Stimulated activated CD4-positive, alpha-beta T cell treated with anti-CD3 and anti-CD28 coated beads, Interleukin-1b, Interleukin-23, amount 100 ng/mL, for 48 hours (primary cell): ENCODE measurements around the gene NBPF3.

Source experiments
- DNase-seq: peaks from one replicate; pipeline ENCODE4 v3.0.0-alpha.2; 2020

The NBPF3 gene

DNA sequence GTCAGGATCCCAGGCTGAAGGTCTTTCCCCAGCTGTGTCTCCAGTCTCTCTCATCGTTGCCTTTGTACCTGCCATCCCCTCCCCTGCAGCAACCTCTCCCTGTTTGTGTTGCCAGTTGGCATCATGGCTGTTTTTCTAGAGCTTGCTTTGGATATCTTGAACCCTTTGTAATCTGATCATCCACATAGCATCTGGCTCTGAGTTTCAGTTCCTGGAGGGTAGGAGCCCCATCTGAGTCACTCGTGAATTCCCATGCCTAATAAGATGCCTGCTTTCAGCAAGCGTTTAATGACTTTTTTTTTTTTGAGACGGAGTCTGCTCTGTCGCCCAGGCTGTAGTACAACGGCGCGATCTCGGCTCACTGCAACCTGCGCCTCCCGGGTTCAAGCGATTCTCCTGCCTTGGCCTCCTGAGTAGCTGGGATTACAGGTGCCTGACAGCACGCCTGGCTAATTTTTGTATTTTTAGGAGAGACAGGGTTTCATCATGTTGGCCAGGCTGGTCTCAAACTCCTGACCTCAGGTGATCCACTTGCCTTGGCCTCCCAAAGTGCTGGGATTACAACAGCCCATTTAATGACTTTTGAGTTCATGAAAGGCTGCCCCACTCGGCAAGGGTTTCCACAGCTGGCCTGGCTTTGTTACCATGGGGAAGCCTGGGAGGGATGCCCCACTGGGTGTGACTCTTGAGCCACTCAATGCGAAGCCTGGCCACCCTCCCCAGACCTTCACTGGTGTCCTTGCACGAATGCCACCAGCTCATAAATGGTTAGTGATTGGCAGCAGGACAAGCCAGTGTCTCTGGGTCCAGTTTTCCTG, 81.2 kb downstream of the NBPF3 start:
- DNase-seq: no peak

DNA sequence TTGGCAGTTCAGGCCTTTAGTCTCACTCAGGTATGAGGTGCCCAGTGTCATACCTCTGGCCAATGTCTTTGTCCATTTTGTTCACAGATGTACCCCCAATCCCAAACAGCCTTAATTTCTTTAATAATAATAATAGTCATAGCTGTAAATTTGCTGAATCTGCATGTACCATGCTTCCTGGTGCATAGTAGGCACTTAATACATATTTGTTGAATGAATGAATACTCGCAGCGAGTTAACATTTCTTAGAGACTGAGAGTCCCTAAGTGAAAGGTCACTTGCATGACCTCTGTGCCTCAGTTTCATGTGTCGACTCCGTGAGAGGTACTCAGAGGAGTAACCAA, 81.8 kb downstream of the NBPF3 start:
- no peak for DNase-seq

DNA sequence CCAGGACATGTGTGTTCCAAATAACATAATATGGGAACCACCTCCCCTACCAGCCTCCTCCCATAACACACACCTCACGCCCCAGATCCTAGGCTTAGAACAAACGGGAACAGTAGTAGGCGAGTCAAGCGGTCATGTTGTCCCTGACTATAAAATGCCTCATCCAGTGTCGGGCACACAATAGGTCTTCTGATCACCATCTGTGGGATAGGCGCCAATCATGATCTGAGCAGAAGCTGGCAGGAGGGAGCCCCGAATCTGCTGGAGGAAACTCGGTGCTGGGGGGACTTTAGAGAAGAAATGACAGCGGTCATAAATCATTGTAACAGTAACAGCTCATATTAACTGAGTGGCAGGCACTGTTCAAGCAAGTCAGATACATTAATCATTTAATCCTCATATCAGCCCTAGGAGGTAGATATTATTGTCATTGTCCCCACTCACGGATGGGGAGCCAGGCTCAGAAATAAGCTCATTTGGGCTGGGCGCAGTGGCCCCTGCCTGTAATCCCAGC, 82.6 kb downstream of the NBPF3 start:
- DNase-seq: no peak

DNA sequence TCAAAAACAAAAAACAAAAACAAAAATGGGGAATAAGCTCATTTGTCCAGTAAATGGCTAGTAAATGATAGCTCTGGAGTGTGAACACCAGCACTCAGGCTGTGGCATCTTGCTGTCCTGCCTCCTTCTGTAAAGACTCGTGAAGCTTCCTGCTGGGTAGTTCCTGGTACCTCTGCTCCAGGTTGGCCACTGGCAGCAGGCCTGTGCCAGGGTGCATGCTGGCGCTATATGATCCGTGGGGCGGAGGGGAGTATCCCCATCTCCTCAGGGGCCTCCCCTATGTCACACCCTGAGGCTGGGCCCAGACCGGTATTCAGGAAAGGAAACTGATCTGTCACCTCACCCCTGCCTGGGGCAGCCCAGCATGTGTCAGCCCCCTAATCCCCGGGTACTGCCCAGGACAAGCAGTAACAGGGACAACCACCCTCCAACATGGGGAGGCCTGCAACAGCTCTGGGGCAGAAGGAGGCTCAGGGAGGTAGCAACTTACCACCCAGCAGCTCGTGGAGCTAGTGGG, 83.4 kb downstream of the NBPF3 start:
- no peak for DNase-seq

DNA sequence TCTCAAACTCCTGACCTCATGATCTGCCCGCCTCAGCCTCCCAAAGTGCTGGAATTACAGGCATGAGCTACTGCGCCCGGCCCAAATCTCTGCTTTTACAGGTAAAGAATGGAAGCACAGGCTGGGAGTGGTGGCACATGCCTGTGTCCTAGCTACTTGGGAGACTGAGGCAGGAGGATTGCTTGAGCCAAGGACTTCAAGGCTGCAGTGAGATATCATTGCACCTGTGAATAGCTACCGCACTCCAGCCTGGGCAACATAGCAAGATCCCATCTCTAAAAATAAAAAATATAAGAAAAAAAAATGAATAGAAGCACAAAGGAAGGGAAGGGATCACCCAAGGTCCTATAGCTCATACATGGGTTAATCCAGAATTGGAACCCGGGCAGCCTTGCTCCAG, 84.3 kb downstream of the NBPF3 start:
- DNase-seq: no peak

DNA sequence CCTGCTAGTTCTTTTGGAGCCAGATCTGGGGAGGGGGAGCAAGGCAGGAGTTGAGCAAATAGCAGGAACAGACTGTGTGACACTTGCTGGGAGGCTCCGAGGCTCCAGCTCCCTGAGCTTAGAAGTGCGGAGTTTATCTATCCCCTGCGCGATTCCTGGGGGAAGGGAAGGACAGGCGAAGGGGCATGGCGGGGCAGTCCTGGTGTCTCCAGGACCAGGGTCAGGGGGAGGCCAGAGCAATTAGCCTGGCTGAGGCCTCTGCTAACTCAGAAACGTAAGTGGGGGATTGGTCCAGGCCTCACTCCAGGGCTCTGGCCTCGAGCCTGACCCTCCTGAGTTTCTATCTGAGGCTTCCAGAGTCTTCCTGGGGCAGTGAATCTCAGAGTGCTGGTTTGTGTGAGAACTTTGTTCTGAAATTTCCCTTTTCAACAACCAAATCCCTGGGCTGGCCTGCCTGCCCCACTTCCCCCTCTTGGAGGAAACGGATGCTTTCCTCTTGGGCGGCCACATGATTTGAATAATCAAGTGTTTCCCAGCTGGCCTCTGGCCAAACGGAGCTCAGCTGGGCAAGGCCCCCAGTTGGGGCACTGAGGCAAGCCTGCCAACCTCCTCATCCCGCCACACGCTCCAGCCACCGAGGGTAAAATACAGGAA, 84.9 kb downstream of the NBPF3 start:
- no peak for DNase-seq

DNA sequence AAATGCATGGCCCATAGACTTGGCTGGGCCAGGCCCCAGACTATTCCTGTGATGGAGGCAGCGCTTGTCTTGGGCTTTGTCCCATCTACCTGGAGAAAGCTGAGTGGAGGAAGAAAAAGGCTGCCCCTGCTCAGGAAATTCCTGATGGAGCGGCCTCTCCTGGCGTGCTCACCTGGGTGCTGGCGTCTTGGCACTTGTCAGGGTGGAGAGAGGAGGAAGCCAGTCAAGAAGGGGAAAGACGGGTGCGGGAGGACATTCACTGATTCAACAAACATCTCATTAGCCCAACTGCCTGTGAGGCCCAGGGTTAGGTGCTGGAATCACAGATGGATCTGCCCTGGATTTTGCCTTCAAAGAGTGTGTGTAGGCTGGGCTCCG, 85.4 kb downstream of the NBPF3 start:
- no peak for DNase-seq

DNA sequence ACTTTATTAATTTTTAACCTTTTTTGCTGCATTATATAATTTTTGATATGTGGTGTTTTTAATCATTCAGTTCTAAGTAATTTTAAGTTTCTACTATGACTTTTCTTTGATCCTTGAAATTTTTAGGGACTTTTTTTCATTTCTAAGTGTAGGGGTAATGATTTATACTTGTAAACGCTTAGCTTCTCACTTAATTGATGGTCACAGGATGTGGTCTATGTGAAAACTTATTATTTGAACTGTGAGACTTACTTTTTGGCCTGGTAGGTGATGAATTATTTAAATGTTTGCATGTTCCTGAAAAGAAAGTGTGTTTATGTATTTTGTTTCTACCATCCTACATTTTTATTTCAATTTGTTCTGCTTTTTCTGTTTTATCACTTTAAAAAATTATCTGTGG, 86.5 kb downstream of the NBPF3 start:
- no peak for DNase-seq

DNA sequence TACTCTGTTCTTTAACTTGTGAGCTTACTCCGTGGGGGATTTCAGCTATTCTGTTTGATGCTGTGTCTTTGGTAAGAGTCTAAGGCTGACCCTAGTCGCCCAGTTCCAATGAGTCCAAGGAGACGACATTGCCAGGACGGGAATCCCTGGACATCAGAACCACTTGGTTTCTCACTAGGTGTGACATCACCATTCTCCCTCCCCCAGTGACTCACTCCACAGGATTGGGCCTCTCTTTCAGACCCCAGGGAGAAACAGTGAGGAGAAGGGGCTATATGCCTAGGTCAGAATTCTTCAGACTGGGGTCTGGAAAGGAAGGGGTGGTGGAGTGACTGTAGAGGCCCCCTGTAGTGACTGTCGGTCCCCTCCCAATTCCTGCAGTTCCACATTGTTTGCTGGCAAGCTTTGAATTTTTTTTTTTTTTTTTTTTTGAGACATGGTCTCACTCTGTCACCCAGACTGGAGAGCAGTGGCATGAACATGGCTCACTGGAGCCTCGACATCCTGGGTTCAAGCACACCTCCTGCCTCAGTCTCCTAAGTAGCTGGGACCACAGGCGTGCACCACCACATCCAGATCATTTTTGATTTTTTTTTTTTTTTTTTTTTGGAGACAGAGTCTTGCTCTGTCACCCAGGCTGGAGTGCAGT, 90.6 kb downstream of the NBPF3 start:
- DNase-seq: no peak

DNA sequence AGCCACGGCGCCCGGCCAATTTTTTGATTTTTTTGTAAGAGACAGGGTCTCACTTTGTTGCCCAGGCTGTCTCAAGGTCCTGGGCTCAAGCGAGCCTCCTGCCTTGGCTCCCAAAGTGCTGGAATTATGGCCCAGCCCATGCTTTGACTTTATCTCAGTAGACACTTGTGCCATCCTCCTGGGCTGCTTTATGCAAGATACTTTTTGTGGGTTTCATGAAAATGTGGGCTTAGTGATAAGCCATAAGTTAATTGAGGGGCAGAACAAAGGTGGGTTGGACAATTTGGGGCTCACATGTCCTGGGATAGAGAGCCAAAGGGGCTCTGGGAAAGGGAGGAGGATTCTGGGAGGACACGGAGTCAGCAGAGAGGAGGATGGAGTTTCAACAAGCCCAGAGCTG, 91.3 kb downstream of the NBPF3 start:
- no peak for DNase-seq

DNA sequence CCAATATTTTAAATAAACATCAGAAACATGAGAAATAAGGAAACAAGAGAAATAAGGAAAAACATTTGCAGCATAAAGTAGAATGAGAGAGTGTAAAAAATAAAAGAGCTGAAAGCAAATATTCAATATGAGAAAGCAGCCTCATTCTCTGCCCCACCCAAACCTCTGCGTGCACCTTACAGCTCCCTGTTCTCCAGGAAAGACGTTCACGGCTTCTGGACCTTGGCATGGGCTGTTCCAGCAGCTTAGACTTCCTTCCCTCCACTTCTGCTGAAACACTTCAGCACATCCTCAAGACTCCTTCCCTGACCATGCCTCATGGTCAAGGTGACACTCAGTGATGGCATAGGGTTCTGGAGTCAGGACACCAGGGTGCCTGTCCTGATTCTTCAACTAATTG, 92.6 kb downstream of the NBPF3 start:
- DNase-seq: no peak

DNA sequence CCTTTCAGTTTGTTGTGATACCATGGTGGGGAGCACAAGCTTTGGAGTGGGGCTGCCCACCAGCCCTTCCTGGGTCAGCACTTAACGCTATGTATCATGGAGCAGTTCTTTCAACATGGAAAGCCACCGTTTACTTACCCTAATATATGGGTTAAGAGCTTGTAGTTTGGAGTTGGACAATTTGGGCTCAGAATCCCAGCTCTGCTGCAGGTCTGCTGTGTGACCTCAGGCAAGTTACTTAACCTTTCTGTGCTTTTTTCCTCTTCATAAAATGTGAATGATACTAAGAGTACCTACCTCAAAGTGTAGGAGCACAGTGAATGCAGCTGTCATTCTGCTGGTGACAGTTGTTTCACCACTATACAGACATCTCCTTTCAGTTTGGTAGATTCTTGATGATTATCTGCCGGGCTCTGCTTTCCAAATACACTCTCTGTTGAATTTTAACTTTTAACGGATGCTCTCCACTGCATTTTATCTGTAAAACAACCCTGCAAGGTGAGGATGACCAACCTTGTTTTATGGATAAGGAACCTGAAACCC, 93.1 kb downstream of the NBPF3 start:
- DNase-seq: no peak

DNA sequence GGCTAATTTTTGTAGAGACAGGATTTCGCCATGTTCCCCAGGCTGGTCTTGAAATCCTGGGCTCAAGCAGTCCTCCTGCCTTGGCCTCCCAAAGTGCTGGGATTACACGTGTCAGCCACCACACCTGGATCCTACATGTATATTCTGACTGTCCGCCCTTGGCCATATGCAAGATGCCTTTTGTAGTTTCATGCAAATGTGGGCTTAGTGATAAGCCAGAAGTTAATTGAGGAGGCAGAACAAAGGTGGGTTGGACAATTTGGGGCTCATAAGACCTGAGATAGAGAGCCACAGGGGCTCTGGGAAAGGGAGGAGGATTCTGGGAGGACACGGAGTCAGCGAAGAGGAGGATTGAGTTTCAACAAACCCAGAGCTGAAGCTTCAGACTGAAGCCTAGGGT, 94.2 kb downstream of the NBPF3 start:
- no peak for DNase-seq
